IPS-18a (cell line): Measurements from ENCODE around the gene RGS3.

ENCODE experiments used
- H3K27ac ChIP-seq: one replicate; pipeline ENCODE4 v1.5.1; 2013; ENCODE audit warnings: low read length
- H3K27me3 ChIP-seq: one replicate; pipeline ENCODE4 v1.6.1; 2013; ENCODE audit warnings: mild to moderate bottlenecking, low read length; ENCODE audit not compliant: control insufficient read depth, insufficient read depth
- H3K36me3 ChIP-seq: one replicate; pipeline ENCODE4 v1.6.1; 2013; ENCODE audit warnings: low read depth, low read length; ENCODE audit not compliant: control insufficient read depth
- H3K4me1 ChIP-seq: one replicate; pipeline ENCODE4 v1.6.1; 2013; ENCODE audit warnings: low read depth, low read length; ENCODE audit not compliant: control insufficient read depth
- H3K4me3 ChIP-seq: one replicate; pipeline ENCODE4 v1.5.1; 2013; ENCODE audit warnings: low read length
- H3K9ac ChIP-seq: one replicate; pipeline ENCODE4 v1.6.1; 2013; ENCODE audit warnings: mild to moderate bottlenecking, low read length, moderate library complexity
- H3K9me3 ChIP-seq: one replicate; pipeline ENCODE4 v1.6.1; 2013; ENCODE audit warnings: low read depth, low read length; ENCODE audit not compliant: control insufficient read depth

RGS3 gene

DNA sequence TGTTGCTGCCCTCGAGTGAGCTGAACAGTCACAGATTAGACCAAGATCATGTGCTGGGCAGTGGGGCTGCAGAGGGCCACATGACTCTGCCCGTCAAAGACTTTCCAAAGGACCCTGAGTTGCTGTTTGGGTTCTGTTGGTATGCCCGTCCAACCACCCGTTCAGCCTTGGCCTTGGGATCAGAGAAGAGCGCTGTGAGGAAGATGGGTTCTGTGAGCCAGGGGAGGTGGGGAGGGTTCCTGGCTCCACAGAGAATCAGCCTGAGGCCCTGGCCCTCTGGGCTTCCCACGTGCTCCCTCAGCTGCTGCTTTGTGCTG is 72.6 kb downstream of the RGS3 start:
- H3K27ac ChIP-seq = no peak overlapping the region
- no peaks in the 10 kb centered on the region for H3K27me3 ChIP-seq
- H3K4me3 ChIP-seq = no peak overlapping the region
- no peaks in the 10 kb centered on the region for H3K36me3 ChIP-seq
- H3K9ac ChIP-seq = no peak overlapping the region
- no peaks in the 10 kb centered on the region for H3K4me1 ChIP-seq
- H3K9me3 ChIP-seq = no peaks in the 10 kb centered on the region

DNA sequence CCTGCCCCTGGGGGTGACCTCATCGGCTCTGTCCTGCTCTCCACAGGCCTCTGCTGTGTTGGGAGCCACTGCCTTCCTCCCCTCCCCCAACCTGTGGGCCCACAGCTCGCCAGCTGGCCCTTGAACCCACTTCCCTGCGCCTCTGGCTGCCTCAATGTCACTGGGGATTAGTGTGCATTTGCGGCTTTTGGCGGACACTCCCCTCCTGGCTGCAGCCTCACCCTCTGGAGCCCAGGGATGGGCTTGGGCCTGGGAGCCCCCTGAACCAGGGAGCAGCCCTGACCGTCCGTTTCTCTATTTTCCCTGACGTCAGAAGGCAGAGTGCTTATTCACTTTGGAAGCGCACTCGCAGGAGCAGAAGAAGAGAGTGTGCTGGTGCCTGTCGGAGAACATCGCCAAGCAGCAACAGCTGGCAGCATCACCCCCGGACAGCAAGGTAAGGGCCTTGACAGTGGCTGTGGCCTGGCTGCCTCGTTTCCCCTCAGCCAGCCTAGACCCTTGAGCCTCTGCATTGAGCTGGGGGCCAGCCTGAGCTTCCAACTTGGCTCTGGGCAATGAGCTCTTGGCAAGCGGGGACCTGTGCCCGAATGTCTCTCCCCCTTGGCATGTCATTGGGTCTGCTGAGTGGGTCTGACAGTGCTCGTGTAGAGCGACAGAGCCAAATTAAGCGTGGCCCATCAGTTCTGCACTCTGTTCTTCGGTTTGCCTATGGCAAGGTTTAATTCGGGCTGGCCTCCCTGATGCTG is 73.1 kb downstream of the RGS3 start:
- H3K27ac ChIP-seq = no peak overlapping the region
- H3K9ac ChIP-seq = no peak overlapping the region
- H3K4me3 ChIP-seq = no peak overlapping the region
- no peaks in the 10 kb centered on the region for H3K9me3 ChIP-seq
- H3K36me3 ChIP-seq = no peaks in the 10 kb centered on the region
- no peaks in the 10 kb centered on the region for H3K4me1 ChIP-seq
- no peaks in the 10 kb centered on the region for H3K27me3 ChIP-seq

- H3K9me3 ChIP-seq = no peaks in the 10 kb centered on the region
- no peak overlapping the region for H3K9ac ChIP-seq
- H3K27me3 ChIP-seq = no peaks in the 10 kb centered on the region
- H3K36me3 ChIP-seq = no peaks in the 10 kb centered on the region
- H3K27ac ChIP-seq = no peak overlapping the region
- no peak overlapping the region for H3K4me3 ChIP-seq
- no peaks in the 10 kb centered on the region for H3K4me1 ChIP-seq
Measured at GRCh38 chr9:113537229-113537810, 73.8 kb downstream of the RGS3 start.

DNA sequence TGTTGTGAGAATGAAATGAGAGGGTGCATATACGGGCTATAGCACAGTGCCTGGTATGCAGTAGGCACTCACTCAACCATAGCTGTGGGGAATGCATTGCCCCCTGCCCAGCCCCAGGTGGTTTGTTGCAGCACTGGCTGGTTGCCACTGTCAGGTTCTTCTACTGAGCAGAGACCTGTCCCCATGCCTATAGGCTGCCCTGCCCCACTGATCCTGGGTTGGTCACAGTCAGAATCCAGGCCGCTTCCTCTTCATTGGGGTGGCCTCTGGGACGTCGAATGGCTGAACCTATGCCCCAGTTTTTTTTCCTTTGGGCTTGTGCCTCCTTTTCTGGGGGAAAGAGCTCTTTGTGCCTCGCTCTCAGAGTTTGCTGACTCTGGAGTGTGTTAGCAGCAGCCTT is 74.6 kb downstream of the RGS3 start:
- no peaks in the 10 kb centered on the region for H3K36me3 ChIP-seq
- no peak overlapping the region for H3K9ac ChIP-seq
- H3K4me1 ChIP-seq = no peaks in the 10 kb centered on the region
- H3K27ac ChIP-seq = no peak overlapping the region
- H3K4me3 ChIP-seq = no peak overlapping the region
- H3K27me3 ChIP-seq = no peaks in the 10 kb centered on the region
- no peaks in the 10 kb centered on the region for H3K9me3 ChIP-seq

DNA sequence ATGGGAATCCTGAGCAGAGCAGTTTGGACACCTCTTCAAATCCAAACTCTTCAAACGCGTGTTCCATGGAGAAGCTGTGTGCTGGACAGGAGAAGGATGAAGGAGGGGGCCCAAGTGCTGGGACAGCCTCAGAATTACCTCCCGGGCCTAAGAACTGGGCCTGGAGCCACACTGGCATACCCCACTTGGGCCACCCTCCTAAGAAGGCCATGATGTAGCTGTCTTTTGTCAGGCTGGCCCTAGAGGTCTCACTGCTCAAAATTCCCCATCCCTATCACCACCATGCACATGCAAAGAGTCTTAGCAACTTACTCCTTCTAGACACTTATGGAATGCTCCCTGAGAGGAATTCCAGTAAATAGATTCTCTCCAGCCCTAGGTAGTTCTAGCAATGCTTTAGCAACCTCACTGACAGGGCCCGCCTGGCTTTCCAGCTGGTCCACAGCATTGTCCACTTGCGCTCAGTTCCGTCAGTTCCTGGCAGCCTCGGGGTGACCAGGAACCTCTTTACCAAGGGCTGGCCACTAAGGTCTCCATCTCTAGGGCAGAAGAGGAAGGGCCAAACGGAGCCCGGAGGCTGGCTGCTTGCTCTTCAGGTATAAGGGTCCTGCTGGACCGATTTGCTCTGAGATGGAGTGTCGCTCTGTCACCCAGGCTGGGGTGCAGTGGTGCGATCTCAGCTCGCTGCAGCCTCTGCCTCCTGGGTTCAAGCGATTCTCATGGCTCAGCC is 75.3 kb downstream of the RGS3 start:
- Histone ChIP-seq H3K4me1 (no peaks in the 10 kb centered on the region), H3K9ac (no peak overlapping the region), H3K4me3 (no peak overlapping the region), H3K27ac (no peak overlapping the region), H3K27me3 (no peaks in the 10 kb centered on the region), H3K9me3 (no peaks in the 10 kb centered on the region), H3K36me3 (no peaks in the 10 kb centered on the region)

DNA sequence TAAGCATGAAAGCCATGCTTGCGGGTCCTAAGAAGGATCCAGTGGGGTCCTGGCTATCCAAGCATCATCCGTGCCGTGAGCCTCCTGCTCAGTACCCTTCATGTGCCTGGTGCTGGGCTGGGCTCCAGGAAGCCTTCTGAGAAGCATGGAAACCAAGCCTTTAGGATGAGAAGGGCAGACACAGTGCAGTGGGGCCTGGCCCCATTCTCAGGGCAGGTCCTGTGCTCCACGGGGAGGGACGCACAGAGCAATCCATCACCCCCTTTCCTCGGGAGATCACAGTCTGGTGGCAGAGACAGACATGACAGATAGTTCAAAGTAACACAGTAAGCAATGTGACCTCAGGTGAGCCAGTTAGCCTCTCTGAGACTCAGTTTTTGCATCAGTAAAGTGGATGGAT is 76.9 kb downstream of the RGS3 start:
- Histone ChIP-seq H3K9me3 (no peaks in the 10 kb centered on the region), H3K4me3 (no peak overlapping the region), H3K27me3 (no peaks in the 10 kb centered on the region), H3K9ac (no peak overlapping the region), H3K36me3 (no peaks in the 10 kb centered on the region), H3K27ac (no peak overlapping the region), H3K4me1 (no peaks in the 10 kb centered on the region)

DNA sequence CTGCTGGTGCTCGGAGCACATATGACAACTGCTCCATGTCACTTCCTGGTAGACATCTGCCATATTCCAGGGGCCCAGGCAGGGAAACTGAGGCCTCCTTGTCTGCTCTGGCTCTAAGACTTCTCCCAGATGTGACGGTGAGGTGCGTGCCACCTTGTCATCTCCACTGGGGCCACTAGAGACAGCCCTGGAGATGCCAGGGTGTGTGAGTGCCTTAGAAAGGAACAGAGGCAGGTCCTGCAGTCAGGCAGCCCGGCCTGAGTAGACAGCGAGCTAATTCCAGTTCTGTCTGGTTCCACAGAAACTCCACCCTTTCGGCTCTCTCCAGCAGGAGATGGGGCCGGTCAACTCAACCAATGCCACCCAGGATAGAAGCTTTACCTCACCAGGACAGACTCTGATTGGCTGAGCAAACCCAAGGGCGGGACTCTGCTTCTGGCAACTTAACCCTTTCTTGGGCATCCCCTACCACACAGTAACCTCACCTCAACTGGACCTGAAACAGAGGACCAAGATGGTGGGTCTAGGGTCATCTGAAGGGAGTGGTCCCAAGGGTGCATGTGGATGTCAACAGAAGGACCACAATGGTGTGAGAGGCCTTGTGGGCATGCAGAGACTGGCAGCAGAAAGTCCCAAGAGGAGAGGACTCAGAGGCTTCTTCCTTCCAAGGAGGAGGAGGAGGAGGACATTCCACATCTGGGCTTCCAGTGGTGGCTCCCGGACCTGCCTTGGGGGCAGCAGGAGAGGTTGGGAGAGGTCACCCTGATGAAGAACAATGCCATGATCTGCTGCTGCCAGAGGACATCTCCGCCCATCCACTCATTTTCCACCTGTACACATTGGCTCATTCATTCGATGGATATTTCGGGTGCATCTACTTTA is 77.7 kb downstream of the RGS3 start:
- Histone ChIP-seq H3K4me1 (no peaks in the 10 kb centered on the region), H3K9me3 (no peaks in the 10 kb centered on the region), H3K9ac (peak overlapping the region; percentile 41), H3K27me3 (no peaks in the 10 kb centered on the region), H3K27ac (peak overlapping the region; percentile 42), H3K36me3 (no peaks in the 10 kb centered on the region), H3K4me3 (no peak overlapping the region)

- H3K27ac ChIP-seq = no peak overlapping the region
- H3K9me3 ChIP-seq = no peaks in the 10 kb centered on the region
- H3K4me3 ChIP-seq = no peak overlapping the region
- no peaks in the 10 kb centered on the region for H3K27me3 ChIP-seq
- H3K4me1 ChIP-seq = no peaks in the 10 kb centered on the region
- no peak overlapping the region for H3K9ac ChIP-seq
- no peaks in the 10 kb centered on the region for H3K36me3 ChIP-seq
Measured at GRCh38 chr9:113542006-113542405, 78.5 kb downstream of the RGS3 start.

- no peak overlapping the region for H3K27ac ChIP-seq
- H3K9ac ChIP-seq = no peak overlapping the region
- H3K9me3 ChIP-seq = no peaks in the 10 kb centered on the region
- no peak overlapping the region for H3K4me3 ChIP-seq
- H3K27me3 ChIP-seq = no peaks in the 10 kb centered on the region
- no peaks in the 10 kb centered on the region for H3K4me1 ChIP-seq
- H3K36me3 ChIP-seq = no peaks in the 10 kb centered on the region
Measured at GRCh38 chr9:113542741-113543140, 79.2 kb downstream of the RGS3 start.

DNA sequence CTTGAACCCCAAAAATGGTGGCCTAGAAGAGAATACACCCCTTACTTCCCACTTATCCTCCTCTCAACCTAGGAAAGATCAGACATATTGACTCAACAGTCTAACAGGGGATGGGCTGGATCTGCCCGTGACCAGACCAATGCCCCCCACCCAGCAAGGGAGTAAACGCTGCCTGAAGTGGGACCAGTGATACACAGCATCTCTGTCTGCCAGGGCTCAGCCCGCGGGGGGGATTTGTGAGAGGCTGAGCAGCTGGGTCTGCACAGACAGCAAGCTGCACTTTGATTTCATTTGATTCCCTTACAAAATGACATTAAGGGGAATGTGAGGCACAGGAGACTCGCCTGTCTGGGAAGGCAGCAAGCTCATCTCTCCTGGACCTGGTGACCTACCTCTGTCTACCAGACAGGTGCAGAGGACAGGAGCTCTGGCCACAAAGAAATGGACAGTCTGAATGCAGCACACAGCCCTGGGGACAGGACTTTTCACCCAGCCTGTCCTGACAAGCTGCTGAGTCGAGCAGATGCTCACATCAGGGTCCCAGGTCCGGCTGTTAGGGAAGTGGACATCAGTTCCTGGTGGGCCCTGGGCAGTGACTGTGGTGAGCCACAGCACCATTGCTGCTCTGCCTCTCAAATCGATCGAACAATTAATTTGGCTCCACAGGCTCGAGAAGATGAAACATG is 79.9 kb downstream of the RGS3 start:
- Histone ChIP-seq H3K36me3 (no peaks in the 10 kb centered on the region), H3K27ac (no peak overlapping the region), H3K4me3 (no peak overlapping the region), H3K4me1 (peaks cover 5% of the 10 kb centered on the region), H3K27me3 (no peaks in the 10 kb centered on the region), H3K9ac (no peak overlapping the region), H3K9me3 (no peaks in the 10 kb centered on the region)

DNA sequence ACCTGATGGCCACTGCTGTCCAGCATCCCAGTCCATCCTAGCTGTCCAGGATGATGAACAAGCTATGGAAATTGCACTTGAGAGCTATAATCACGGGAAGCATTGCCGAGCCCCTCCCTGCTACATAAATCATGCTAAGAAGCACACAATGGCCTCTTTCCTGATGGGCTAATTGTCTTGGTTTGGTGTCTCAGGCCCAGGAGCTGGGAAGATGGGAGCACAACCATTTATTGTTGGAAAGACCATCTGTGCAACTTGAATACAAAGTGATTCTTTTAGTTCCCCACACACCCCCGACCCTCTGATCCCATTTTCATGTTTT is 80.4 kb downstream of the RGS3 start:
- Histone ChIP-seq H3K9me3 (no peaks in the 10 kb centered on the region), H3K27me3 (no peaks in the 10 kb centered on the region)

More for the DNA sequence above, 80.4 kb downstream of the RGS3 start:
- Histone ChIP-seq H3K9ac (no peak overlapping the region), H3K27ac (no peak overlapping the region), H3K4me3 (no peak overlapping the region), H3K36me3 (no peaks in the 10 kb centered on the region), H3K4me1 (peaks cover 9% of the 10 kb centered on the region)
